AG08396 (cell line): ENCODE data around the gene AP3S2.
"Not testable (repeated sequence)": the region's sequence is repeated elsewhere in the genome, so short reads cannot be mapped to it uniquely, and the experiment has no call there.

ENCODE experiments used
- DNase-seq: peaks from one replicate; pipeline ENCODE4 v3.0.0; 2012; ENCODE audit warnings: low spot score, mixed read lengths

AP3S2 gene

GRCh38 chr15:89834465-89835175 is 59.2 kb downstream of the AP3S2 start:
- not testable (repeated sequence) for DNase-seq

- DNase-seq = no peak
Observed at GRCh38 chr15:89833966-89834365, 59.8 kb downstream of the AP3S2 start.

- DNase-seq = no peak
Observed at GRCh38 chr15:89830639-89831038, 63.2 kb downstream of the AP3S2 start.

GRCh38 chr15:89829616-89830440 is 64.0 kb downstream of the AP3S2 start:
- DNase-seq = no peak

DNA sequence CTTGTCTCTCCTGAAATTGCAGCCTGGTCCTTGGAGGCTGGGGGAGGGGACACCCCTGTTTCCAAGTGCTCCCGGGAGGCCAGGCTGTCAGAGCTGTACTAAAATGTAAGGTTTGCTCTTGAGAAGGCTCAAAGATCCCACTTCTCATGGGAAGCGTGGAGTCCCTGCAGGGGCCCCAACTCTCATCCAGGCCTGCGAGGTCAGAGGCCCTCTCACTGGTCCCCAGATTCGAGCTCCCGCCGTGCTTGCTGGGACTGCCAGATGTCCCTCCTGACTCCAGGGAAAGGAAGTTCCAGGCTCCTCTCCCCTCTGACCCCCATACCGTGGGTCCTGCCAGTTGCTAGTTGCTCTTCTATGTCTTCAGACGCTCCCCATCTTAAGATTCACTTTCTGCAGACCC is 64.6 kb downstream of the AP3S2 start:
- DNase-seq = no peak

GRCh38 chr15:89828281-89829145 is 65.3 kb downstream of the AP3S2 start:
- DNase-seq = peak; percentile 86

- DNase-seq = no peak
Observed at GRCh38 chr15:89827829-89828228, 66.0 kb downstream of the AP3S2 start.

DNA sequence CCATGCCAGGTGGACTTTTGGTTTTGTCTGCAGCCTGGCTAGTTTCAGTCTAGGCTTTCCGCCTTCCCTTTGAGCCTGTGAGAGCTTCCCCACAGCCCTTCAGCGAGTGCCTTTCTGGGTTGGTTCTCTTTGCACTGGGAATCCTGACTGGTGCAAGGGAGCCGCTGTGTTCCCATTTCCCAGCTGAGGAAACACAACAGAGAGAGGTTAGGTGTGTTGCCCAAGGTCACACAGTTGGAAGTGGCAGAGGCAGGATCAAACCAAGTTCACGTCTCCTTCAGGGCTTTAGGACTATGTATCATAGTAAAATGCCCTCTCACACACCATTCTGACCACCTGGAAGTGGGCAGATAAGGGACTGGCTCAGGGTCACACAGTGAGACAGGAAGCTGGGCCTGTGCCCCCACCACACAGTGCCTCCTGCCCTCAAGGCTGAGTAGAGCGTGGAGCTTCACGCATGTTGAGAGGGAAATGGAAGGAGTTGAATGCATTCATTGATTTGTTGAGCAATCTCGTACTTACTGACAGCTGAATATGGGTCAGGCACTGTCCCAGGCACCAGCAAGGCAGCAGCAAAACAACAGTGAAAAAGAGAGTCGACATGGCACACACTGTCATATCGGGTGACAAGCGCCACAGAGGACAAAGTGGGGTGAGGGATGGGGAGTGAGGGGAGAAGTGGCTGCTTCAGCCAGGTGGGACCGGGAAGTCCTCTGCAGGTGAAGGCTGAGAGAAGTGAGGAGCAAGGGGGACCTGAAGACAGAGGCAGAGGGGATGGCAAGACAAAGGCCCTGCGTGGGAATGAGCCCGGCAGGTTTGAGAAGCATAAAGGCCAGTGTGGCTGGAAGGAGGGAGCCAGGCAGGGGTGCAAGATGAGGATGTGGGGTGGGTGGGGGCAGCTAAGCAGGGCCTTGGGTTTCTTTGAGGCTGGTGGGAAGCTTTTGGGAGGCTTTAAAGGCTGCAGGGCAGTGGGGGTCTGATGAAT is 66.8 kb downstream of the AP3S2 start:
- no peak for DNase-seq

DNA sequence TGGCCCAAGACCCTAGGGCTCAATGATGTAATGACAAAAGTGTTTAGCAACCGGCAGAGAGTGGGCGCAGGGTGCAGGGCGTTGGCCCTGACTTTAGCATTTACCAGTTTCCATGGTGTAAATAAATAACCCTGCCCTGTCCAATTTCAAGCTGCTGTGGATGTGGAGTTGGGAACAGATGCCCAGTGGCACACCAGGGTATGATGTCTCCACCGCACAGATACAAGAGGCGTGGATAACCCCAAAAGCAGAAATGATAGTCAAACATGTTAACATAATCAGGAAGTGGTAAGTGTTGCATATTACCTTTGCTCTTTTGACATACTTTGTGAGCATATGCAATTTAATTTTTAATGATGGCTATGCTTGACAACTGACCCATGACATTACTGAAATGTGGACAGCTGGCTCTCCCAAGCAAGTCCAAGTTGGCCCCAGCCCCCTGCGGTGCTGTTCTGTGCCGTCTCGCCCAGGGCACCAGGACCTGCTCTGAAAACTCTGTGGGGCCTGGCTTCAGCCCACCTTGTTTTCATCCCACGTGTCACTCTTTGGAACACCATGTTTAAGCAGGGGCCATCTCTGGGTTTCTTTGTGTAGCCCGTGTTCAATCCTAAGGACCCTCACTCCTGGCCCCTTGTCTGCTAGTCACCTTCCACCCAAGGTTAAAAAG is 68.4 kb downstream of the AP3S2 start:
- DNase-seq = no peak

- DNase-seq = no peak
Observed at GRCh38 chr15:89824607-89824867, 69.3 kb downstream of the AP3S2 start.

GRCh38 chr15:89823836-89824606 is 69.8 kb downstream of the AP3S2 start:
- no peak for DNase-seq

DNA sequence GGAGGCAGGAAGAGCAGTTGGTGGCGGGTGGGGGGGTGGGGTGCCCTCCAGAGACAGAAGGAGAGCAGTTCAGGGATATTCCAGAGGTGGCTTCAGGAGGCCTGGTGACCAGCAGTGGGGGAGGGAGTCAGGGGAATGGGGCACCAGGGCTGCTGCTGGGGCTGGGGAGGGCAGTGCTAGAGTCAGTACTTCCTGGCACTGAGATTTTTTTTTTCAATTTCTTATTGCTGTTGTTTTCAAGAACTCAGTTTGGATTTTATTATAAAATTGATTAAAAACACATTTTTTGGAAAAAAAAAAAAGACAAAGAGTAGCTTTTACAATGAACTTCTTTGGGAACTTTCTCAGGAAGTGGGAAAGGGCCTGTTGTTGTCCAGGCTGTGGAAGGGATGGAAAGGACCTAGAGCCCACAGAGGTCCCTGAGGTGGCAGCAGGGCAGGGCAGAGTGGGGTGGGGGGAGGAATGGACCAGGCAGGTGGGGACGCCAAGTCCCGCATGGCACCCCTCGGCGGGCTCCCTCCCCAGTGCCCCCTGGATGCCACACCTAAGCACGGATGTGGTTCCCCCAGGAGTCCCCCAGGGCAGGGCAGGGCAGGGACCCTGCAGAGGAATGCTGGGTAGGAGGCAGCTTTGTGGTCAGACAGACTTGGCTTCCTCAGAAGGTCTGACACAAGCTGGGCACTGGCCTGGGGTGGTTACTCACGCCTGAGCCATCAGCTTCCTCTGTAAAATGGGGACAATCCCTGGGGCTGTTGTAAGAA is 70.7 kb downstream of the AP3S2 start:
- DNase-seq = no peak

GRCh38 chr15:89822611-89822950 is 71.2 kb downstream of the AP3S2 start:
- no peak for DNase-seq

- no peak for DNase-seq
Observed at GRCh38 chr15:89822026-89822425, 71.8 kb downstream of the AP3S2 start.

- DNase-seq = peak; percentile 53
Observed at GRCh38 chr15:89820666-89821611, 72.9 kb downstream of the AP3S2 start.

- no peak for DNase-seq
Observed at GRCh38 chr15:89818287-89818686, 75.5 kb downstream of the AP3S2 start.

DNA sequence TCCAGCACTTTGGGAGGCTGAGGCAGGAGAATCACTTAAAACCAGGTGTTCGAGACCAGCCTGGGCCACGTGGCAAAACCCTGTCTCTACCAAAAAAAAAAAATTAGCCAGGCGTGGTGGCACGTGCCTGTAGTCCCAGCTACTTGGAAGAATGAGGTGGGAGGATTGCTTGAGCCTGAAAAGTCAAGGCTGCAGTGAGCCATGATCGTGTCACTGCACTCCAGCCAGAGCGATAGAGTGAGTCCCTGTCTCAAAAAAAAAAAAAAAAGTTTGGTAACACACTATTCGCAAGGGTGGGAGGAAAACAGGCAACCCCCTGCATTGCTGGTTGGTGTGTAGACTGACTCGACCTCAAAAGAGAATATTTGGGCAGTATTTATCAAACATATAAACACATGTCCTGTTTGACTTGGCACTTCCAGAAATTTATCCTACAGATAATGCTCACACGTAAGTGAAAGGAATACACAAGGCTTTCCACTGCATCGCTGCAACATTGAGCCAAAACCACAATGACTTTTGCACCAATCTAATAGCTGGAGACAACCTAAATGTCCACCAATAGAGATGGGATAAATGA is 76.0 kb downstream of the AP3S2 start:
- no peak for DNase-seq

DNA sequence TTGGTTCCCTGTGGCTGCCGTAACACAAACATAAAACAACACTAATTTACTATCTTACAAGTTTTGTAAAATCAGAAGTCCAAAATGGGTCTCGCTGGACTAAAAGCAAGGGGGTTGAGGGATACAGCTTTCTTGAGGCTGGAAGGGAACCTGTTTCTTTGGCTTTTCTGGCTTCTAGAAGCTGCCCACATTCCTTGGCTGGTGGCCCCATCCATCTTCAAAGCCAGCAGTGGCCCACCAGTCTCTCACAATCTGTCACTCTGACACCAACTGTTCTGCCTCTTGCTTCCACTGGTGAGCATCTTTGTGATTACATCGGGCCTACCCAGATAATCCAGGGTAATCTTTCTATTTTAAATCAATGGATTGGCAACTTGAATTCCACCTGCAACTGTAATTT is 78.0 kb downstream of the AP3S2 start:
- DNase-seq = no peak
